IMR-90 (cell line): ENCODE results near the gene TGFA. TPM values are rescaled to one million over a fixed set of nuclear protein-coding genes. Genes with fewer than 3 reads are reported as not detected.

Experiments used
- ATAC-seq: fragments of 200-7000 bp; cut with Tn5 transposase; 2 replicates; pipeline ENCODE4 v1.9.1; 2020; ENCODE audit warnings: low read depth, mild to moderate bottlenecking, moderate library complexity
- BruUV-seq: library from RNA; stranded (reverse); fragments of 400-500 nt; replicated peaks from 2 replicates; lab custom pipeline; 2021; lab: Mats Ljungman, UMichigan
- CTCF ChIA-PET: fragments of 300-600 bp; formaldehyde crosslinking; extraction: SDS; loops from one replicate; lab custom pipeline; 2021; ENCODE audit warnings: antibody characterized with exemption; lab: Yijun Ruan, JAX
- POLR2A ChIA-PET: fragments of 300-600 bp; sonication (Branson Sonifier 250); formaldehyde crosslinking; loops from one replicate; lab custom pipeline; 2022; ENCODE audit warnings: antibody characterized with exemption; ENCODE audit not compliant: unreplicated experiment; lab: Charles Lee
- DNase-seq: peaks from one replicate; pipeline ENCODE4 v3.0.0; 2013
- H2AFZ ChIP-seq: replicated peaks from 2 replicates; pipeline ENCODE3; 2013; ENCODE audit warnings: low read length, mild to moderate bottlenecking; ENCODE audit not compliant: poor library complexity
- H2AK5ac ChIP-seq: 2 replicates; pipeline ENCODE4 v1.6.1; 2013; ENCODE audit warnings: low read depth, low read length, inconsistent platforms
- H2AK9ac ChIP-seq: replicated peaks from 2 replicates; pipeline ENCODE3; 2013; ENCODE audit warnings: mild to moderate bottlenecking, low read depth, low read length, moderate library complexity; ENCODE audit not compliant: poor library complexity
- H2BK120ac ChIP-seq: 2 replicates; pipeline ENCODE4 v1.6.1; 2013; ENCODE audit warnings: low read depth, low read length, inconsistent platforms
- H2BK15ac ChIP-seq: 3 replicates; pipeline ENCODE4 v1.6.1; 2013; ENCODE audit warnings: low read depth, low read length, inconsistent platforms
- H2BK20ac ChIP-seq: 2 replicates; pipeline ENCODE4 v1.6.1; 2013; ENCODE audit warnings: low read depth, mild to moderate bottlenecking, inconsistent platforms, low read length, moderate library complexity
- H2BK5ac ChIP-seq: 2 replicates; pipeline ENCODE4 v1.6.1; 2013; ENCODE audit warnings: mild to moderate bottlenecking, low read depth, low read length, inconsistent platforms; ENCODE audit not compliant: poor library complexity, severe bottlenecking
- H3K14ac ChIP-seq: replicated peaks from 2 replicates; pipeline ENCODE4 v1.6.1; 2013; ENCODE audit warnings: low read depth, low read length, inconsistent platforms
- H3K18ac ChIP-seq: 2 replicates; pipeline ENCODE4 v1.6.1; 2013; ENCODE audit warnings: low read depth, low read length, control low read depth
- H3K23ac ChIP-seq: 2 replicates; pipeline ENCODE4 v1.6.1; 2013; ENCODE audit warnings: low read depth, low read length, inconsistent platforms
- H3K27ac ChIP-seq: 2 replicates; pipeline ENCODE4 v1.5.1; 2013; ENCODE audit warnings: mild to moderate bottlenecking, control low read depth, low read length; ENCODE audit not compliant: insufficient read depth
- H3K27me3 ChIP-seq: 2 replicates; pipeline ENCODE4 v1.6.1; 2013; ENCODE audit warnings: low read length; ENCODE audit not compliant: control insufficient read depth, insufficient read depth
- H3K36me3 ChIP-seq: 2 replicates; pipeline ENCODE4 v1.6.1; 2013; ENCODE audit warnings: low read length, mixed read lengths; ENCODE audit not compliant: control insufficient read depth, insufficient read depth
- H3K4ac ChIP-seq: 2 replicates; pipeline ENCODE4 v1.6.1; 2013; ENCODE audit warnings: low read depth, low read length, inconsistent platforms
- H3K4me1 ChIP-seq: 2 replicates; pipeline ENCODE4 v1.6.1; 2013; ENCODE audit warnings: low read length, mixed read lengths; ENCODE audit not compliant: control insufficient read depth, insufficient read depth
- H3K4me2 ChIP-seq: 2 replicates; pipeline ENCODE4 v1.6.1; 2013; ENCODE audit warnings: low read depth, mild to moderate bottlenecking, control low read depth, low read length, moderate library complexity
- H3K4me3 ChIP-seq: 2 replicates; pipeline ENCODE4 v1.5.1; 2013; ENCODE audit warnings: low read depth, mild to moderate bottlenecking, control low read depth, low read length, moderate library complexity; ENCODE audit not compliant: insufficient read depth
- H3K56ac ChIP-seq: 2 replicates; pipeline ENCODE4 v1.6.1; 2013; ENCODE audit warnings: low read length, inconsistent platforms; ENCODE audit not compliant: insufficient read depth; ENCODE audit errors: extremely low read depth
- H3K79me1 ChIP-seq, 2 experiments: 2 replicates each; pipeline ENCODE4 v1.6.1; 2013; ENCODE audit warnings: low read length in 2 of 2, inconsistent platforms in 1 of 2, low read depth in 1 of 2
- H3K9ac ChIP-seq: 2 replicates; pipeline ENCODE4 v1.6.1; 2013; ENCODE audit warnings: low read depth, low read length, control low read depth
- H3K9me1 ChIP-seq: 2 replicates; pipeline ENCODE4 v1.6.1; 2013; ENCODE audit warnings: low read length, inconsistent platforms; ENCODE audit not compliant: insufficient read depth
- H3K9me3 ChIP-seq: 2 replicates; pipeline ENCODE4 v1.6.1; 2013; ENCODE audit warnings: low read length; ENCODE audit not compliant: control insufficient read depth, insufficient read depth
- H4K20me1 ChIP-seq: 2 replicates; pipeline ENCODE4 v1.6.1; 2013; ENCODE audit warnings: low read length, inconsistent platforms; ENCODE audit not compliant: insufficient read depth
- H4K5ac ChIP-seq: 2 replicates; pipeline ENCODE4 v1.6.1; 2013; ENCODE audit warnings: mild to moderate bottlenecking, low read depth, low read length, control low read depth
- H4K8ac ChIP-seq, 2 experiments: 2 replicates each; pipeline ENCODE4 v1.6.1; 2013; ENCODE audit warnings: low read depth in 2 of 2, low read length in 2 of 2, control low read depth in 1 of 2, inconsistent platforms in 1 of 2
- H4K91ac ChIP-seq: 2 replicates; pipeline ENCODE4 v1.6.1; 2013; ENCODE audit warnings: low read depth, low read length, inconsistent platforms; ENCODE audit not compliant: insufficient read depth
- CEBPB ChIP-seq: IDR thresholded peaks from 2 replicates; pipeline ENCODE4 v1.6.1; 2012; ENCODE audit warnings: low read depth, low read length, improper control_type of control experiment
- FOS ChIP-seq: fragments of 150-350 bp; IDR thresholded peaks from 2 replicates; pipeline ENCODE4 v1.6.1; 2016; ENCODE audit warnings: low read depth, low read length
- MAFK ChIP-seq: IDR thresholded peaks from 2 replicates; pipeline ENCODE4 v1.6.1; 2012; ENCODE audit warnings: low read depth, low read length, improper control_type of control experiment
- MAZ ChIP-seq: IDR thresholded peaks from 2 replicates; pipeline ENCODE4 v1.6.1; 2012; ENCODE audit warnings: low read depth, mild to moderate bottlenecking, low read length, improper control_type of control experiment, moderate library complexity, borderline replicate concordance
- MXI1 ChIP-seq: IDR thresholded peaks from 2 replicates; pipeline ENCODE4 v1.6.1; 2012; ENCODE audit warnings: low read depth, mild to moderate bottlenecking, low read length, moderate library complexity, borderline replicate concordance
- NFE2L2 ChIP-seq: fragments of 150-350 bp; IDR thresholded peaks from 2 replicates; pipeline ENCODE4 v1.6.1; 2016; ENCODE audit warnings: low read depth, mild to moderate bottlenecking, low read length
- POLR2A ChIP-seq: IDR thresholded peaks from 2 replicates; pipeline ENCODE4 v1.6.1; 2012; ENCODE audit warnings: mild to moderate bottlenecking, low read depth, low read length
- RCOR1 ChIP-seq: IDR thresholded peaks from 2 replicates; pipeline ENCODE4 v1.6.1; 2012; ENCODE audit warnings: mild to moderate bottlenecking, low read length, improper control_type of control experiment; ENCODE audit not compliant: insufficient replicate concordance
- RFX5 ChIP-seq: IDR thresholded peaks from 2 replicates; pipeline ENCODE4 v1.8.0; 2012; ENCODE audit warnings: low read depth, mild to moderate bottlenecking, low read length, moderate library complexity
- SMC3 ChIP-seq: fragments of 150-350 bp; IDR thresholded peaks from 2 replicates; pipeline ENCODE4 v1.6.1; 2016; ENCODE audit warnings: low read depth, mild to moderate bottlenecking, antibody characterized with exemption, low read length, moderate library complexity
- WGBS, 2 experiments: methylation state at CpG; one replicate each; pipeline versions ENCODE4 v1.1.5 to v1.1.7; 2013; ENCODE audit warnings: missing lambda C conversion rate in 2 of 2; ENCODE audit not compliant: insufficient read length in 1 of 2; ENCODE audit errors: extremely low coverage in 2 of 2; 5-methylcytosine and 5-hydroxymethylcytosine counted together
- dilution Hi-C: fragments of 300-500 bp; cut with HindIII; formaldehyde crosslinking; loops from one replicate; pipeline ENCODE4 v1.14.3; 2018; ENCODE audit warnings: low sequenced_read_pairs; ENCODE audit not compliant: unreplicated experiment
- in situ Hi-C: fragments of 300-500 bp; cut with MboI; formaldehyde crosslinking; loops from 3 replicates; pipeline ENCODE4 v1.14.3; 2019; ENCODE audit warnings: low sequenced_read_pairs, inconsistent platforms, mixed read lengths
- intact Hi-C: fragments of 100-400 bp; cut with micrococcal nuclease; formaldehyde crosslinking; loops from 2 replicates; pipeline ENCODE4 v1.10.0; 2022
- polyA plus RNA-seq, 3 experiments: library from polyadenylated mRNA; depleted of rRNA; stranded (reverse); fragments of >200 nt; gene quantifications; 2 replicates each; pipeline ENCODE4 v1.2.3, GENCODE V29; 2012; ENCODE audit warnings: low replicate concordance in 1 of 3
- total RNA-seq: library from RNA; depleted of rRNA; stranded (reverse); fragments of >200 nt; gene quantifications from 2 replicates; pipeline ENCODE4 v1.2.3, GENCODE V29; 2012
- TF ChIP-seq, protein P1 (sequence below): fragments of 150-350 bp; IDR thresholded peaks from 2 replicates; pipeline ENCODE4 v1.6.1; 2017; ENCODE audit warnings: mild to moderate bottlenecking, antibody characterized with exemption, low read length, low read depth

TGFA gene
- total and polyA plus RNA-seq, 2 of the 4 experiments (the other 2 are of a cell fraction): not detected

GRCh38 chr2:70583091-70583490 is 29.5 kb upstream of the TGFA start:
- H2AK5ac ChIP-seq: no peak overlapping the region
- no peak overlapping the region for H4K5ac ChIP-seq
- POLR2A ChIA-PET: no interaction called here

More at GRCh38 chr2:70583091-70583490, 29.5 kb upstream of the TGFA start:
- no peak overlapping the region for H3K14ac ChIP-seq
- no peak overlapping the region for H3K4me2 ChIP-seq
- H2BK15ac ChIP-seq: no peak overlapping the region
- no peak overlapping the region for H2BK20ac ChIP-seq
- H3K27ac ChIP-seq: no peak overlapping the region
- intact Hi-C loops: no loop called here
- H3K36me3 ChIP-seq: no peaks in the 10 kb centered on the region
- no peak overlapping the region for H2BK120ac ChIP-seq
- no peak overlapping the region for H4K91ac ChIP-seq
- no peak overlapping the region for H3K18ac ChIP-seq
- no peaks in the 10 kb centered on the region; the same call in none of the 2 replicates for H3K27me3 ChIP-seq
- no peak overlapping the region for H2AK9ac ChIP-seq
- no CpG with 5 or more reads among the region's 7 CpGs for WGBS, 2 experiments
- no peak overlapping the region for H2AFZ ChIP-seq
- no peak overlapping the region for H3K56ac ChIP-seq
- no peak overlapping the region for H4K8ac ChIP-seq
- H3K4me1 ChIP-seq: no peaks in the 10 kb centered on the region
- no peak overlapping the region for H2BK5ac ChIP-seq
- ATAC-seq: no peak
- in situ Hi-C loops: no loop called here
- H4K20me1 ChIP-seq: no peaks in the 10 kb centered on the region
- no peaks in the 10 kb centered on the region for H3K9me3 ChIP-seq
- H3K23ac ChIP-seq: no peak overlapping the region
- H3K9ac ChIP-seq: no peak overlapping the region
- H3K9me1 ChIP-seq: no peaks in the 10 kb centered on the region
- TF ChIP-seq MXI1: no peak
- no peak for TF ChIP-seq FOS
- TF ChIP-seq SMC3: no peak
- no peak for TF ChIP-seq NFE2L2
- TF ChIP-seq, protein P1, sequence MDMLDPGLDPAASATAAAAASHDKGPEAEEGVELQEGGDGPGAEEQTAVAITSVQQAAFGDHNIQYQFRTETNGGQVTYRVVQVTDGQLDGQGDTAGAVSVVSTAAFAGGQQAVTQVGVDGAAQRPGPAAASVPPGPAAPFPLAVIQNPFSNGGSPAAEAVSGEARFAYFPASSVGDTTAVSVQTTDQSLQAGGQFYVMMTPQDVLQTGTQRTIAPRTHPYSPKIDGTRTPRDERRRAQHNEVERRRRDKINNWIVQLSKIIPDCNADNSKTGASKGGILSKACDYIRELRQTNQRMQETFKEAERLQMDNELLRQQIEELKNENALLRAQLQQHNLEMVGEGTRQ: no peak
- no peak for TF ChIP-seq CEBPB
- TF ChIP-seq MAZ: no peak
- no peak for TF ChIP-seq RFX5
- no peak for TF ChIP-seq POLR2A
- no peak for TF ChIP-seq MAFK
- TF ChIP-seq RCOR1: no peak
- H3K4me3 ChIP-seq: no peak overlapping the region
- DNase-seq: no peak
- dilution Hi-C loops: no loop called here
- H3K4ac ChIP-seq: no peak overlapping the region
- H3K79me1 ChIP-seq: no peaks in the 10 kb centered on the region
- BruUV-seq: no TSS peak
- CTCF ChIA-PET: no interaction called here
